Stimulated activated naive B cell treated with anti-CD40 and anti-IgM and Interleukin-4, amounts not matched to agents 10 μg/mL and 1 μg/mL and 100 μg/mL, for 72 hours (primary cell): ENCODE data around the gene GATB.
A peak's percentile ranks its signal among the peaks of the same experiment; 100 is the strongest.

ENCODE experiments used
- ATAC-seq, 2 donors: fragments of 150-1000 bp; cut with Tn5 transposase; replicated peaks; 2 replicates each; pipeline ENCODE4 v1.10.0; 2021; ENCODE audit warnings: moderate library complexity in 1 of 2
- DNase-seq: peaks from one replicate; pipeline ENCODE4 v3.0.0; 2021
- H3K27ac Mint-ChIP-seq: one replicate; pipeline ENCODE4 v1.8.0; 2022; ENCODE audit warnings: mild to moderate bottlenecking, mixed read lengths
- H3K27me3 Mint-ChIP-seq, 2 donors: one replicate each; pipeline ENCODE4 v1.8.0; 2022; ENCODE audit warnings: mixed read lengths in 2 of 2
- H3K36me3 Mint-ChIP-seq, 2 donors: one replicate each; pipeline ENCODE4 v1.8.0; 2022; ENCODE audit warnings: mixed read lengths in 2 of 2, mild to moderate bottlenecking in 1 of 2
- H3K4me1 Mint-ChIP-seq, 2 donors: one replicate each; pipeline ENCODE4 v1.8.0; 2022; ENCODE audit warnings: mixed read lengths in 2 of 2, mild to moderate bottlenecking in 1 of 2
- H3K4me3 Mint-ChIP-seq, 2 donors: one replicate each; pipeline ENCODE4 v1.8.0; 2022; ENCODE audit warnings: mild to moderate bottlenecking in 2 of 2, mixed read lengths in 2 of 2, moderate library complexity in 1 of 2
- H3K9me3 Mint-ChIP-seq, 2 donors: one replicate each; pipeline ENCODE4 v1.8.0; 2022; ENCODE audit warnings: mixed read lengths in 2 of 2, mild to moderate bottlenecking in 1 of 2

Gene GATB

DNA sequence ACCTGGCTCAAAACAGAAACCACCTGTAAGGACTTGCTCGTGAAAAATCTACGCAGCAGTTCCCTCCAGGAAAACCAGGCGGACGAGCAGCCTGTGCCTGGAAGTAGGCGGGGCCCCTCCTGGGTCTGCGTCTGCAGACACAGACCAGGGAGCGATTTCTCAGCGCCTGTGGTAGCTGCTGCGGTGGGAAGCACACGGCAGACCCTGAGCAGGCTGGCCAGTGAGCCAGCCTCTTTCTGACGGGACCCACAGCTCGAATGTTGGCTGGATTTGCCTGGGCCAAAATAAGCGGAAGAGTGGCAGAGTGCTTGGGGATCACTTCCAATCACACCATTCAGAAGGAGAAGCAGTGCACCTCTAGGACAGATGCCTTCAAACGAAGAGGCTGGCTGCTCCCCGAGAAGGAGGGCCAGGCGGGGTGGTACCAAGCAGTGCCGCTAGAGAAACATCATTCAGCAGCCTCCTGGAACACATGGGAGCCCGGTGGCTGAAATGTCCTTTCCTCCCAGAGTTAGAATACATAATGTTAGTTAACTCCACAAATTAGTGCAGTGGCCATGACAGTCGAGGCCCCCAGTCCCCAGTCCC lies 85.9 kb downstream of the GATB start:
- ATAC-seq (no peak), DNase-seq (no peak)
- Mint-ChIP-seq H3K36me3 (peaks cover 25 to 41% of the 10 kb centered on the region in 2 donors), H3K4me3 (no peak overlapping the region), H3K27ac (no peak overlapping the region), H3K27me3 (no peaks in the 10 kb centered on the region), H3K9me3 (no peaks in the 10 kb centered on the region), H3K4me1 (no peaks in the 10 kb centered on the region)

- Mint-ChIP-seq H3K27ac (no peak overlapping the region), H3K36me3 (peaks cover 18 to 36% of the 10 kb centered on the region in 2 donors), H3K4me1 (no peaks in the 10 kb centered on the region), H3K4me3 (no peak overlapping the region), H3K9me3 (no peaks in the 10 kb centered on the region), H3K27me3 (no peaks in the 10 kb centered on the region)
- DNase-seq (no peak), ATAC-seq (no peak)
Observed at GRCh38 chr4:151673908-151674520, 86.8 kb downstream of the GATB start.

DNA sequence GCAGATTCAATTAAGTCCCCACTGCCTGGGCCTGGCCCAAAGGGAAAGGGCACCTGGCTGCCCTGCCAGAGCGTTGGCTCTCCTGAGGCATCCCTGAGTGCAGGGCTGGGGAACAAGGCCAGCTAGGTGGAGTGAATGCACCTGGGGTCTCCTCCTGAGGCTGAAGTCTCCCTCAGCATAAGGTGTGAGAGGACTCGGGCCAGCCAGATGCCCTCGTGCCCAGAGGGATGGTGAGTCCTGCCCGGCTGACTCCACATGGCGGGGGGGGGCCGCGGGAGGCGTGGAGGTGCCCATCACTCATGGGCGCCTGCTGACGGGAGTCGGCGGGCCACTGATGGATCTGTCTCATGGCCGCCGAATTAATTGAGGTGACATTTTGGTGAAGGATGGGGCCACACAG lies 87.8 kb downstream of the GATB start:
- Mint-ChIP-seq H3K27me3 (no peaks in the 10 kb centered on the region), H3K27ac (no peak overlapping the region)

DNA sequence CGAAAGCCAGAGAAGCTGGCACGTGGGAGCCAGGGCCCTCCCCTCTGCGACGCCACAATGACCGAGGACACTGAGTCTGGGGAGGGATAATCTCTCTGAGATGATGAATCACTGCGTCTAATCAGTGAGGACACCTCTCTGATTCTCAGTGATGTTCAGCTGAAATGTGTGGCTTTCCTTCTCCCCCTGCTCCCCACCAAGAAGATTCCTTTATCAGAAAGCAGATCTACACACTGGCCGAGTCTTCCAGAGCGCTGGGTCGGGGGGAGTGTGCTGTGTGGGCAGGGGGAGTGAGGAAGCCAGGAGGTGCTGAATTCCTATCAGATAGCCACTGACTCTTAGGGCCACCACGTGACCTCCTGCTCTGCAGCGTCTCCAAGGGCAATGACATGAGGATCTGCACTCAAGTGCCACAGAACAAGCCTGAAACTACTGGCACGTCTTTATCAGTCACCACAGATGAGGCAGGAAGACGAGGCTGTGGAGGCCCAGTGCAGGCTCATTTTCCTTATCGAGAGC lies 89.2 kb downstream of the GATB start:
- H3K27me3 Mint-ChIP-seq = no peaks in the 10 kb centered on the region
- H3K27ac Mint-ChIP-seq = no peak overlapping the region
- no peaks in the 10 kb centered on the region for H3K9me3 Mint-ChIP-seq
- DNase-seq = no peak
- no peaks in the 10 kb centered on the region for H3K4me1 Mint-ChIP-seq
- no peak overlapping the region for H3K4me3 Mint-ChIP-seq
- ATAC-seq = no peak
- peaks cover 10 to 15% of the 10 kb centered on the region in 2 donors for H3K36me3 Mint-ChIP-seq

More for the DNA sequence above, 87.8 kb downstream of the GATB start:
- ATAC-seq (no peak), DNase-seq (no peak)
- Mint-ChIP-seq H3K9me3 (no peaks in the 10 kb centered on the region), H3K36me3 (peaks cover 13 to 26% of the 10 kb centered on the region in 2 donors), H3K4me1 (no peaks in the 10 kb centered on the region), H3K4me3 (no peak overlapping the region)

GRCh38 chr4:151670843-151671242 lies 90.0 kb downstream of the GATB start:
- Mint-ChIP-seq H3K4me1 (no peaks in the 10 kb centered on the region), H3K4me3 (no peak overlapping the region), H3K27ac (no peak overlapping the region), H3K27me3 (no peaks in the 10 kb centered on the region), H3K36me3 (peaks cover 6 to 11% of the 10 kb centered on the region in 2 donors), H3K9me3 (no peaks in the 10 kb centered on the region)
- no peak for DNase-seq
- no peak for ATAC-seq

GRCh38 chr4:151669990-151670389 lies 90.8 kb downstream of the GATB start:
- ATAC-seq = no peak
- Mint-ChIP-seq H3K27ac (no peak overlapping the region), H3K9me3 (no peaks in the 10 kb centered on the region), H3K27me3 (no peaks in the 10 kb centered on the region), H3K36me3 (peaks cover 6 to 11% of the 10 kb centered on the region in 2 donors), H3K4me3 (no peak overlapping the region), H3K4me1 (no peaks in the 10 kb centered on the region)
- no peak for DNase-seq

GRCh38 chr4:151668689-151669402 lies 92.0 kb downstream of the GATB start:
- peaks cover 6 to 11% of the 10 kb centered on the region in 2 donors for H3K36me3 Mint-ChIP-seq
- H3K9me3 Mint-ChIP-seq = no peaks in the 10 kb centered on the region
- H3K27me3 Mint-ChIP-seq = no peaks in the 10 kb centered on the region
- H3K4me3 Mint-ChIP-seq = no peak overlapping the region
- ATAC-seq (no peak), DNase-seq (no peak)
- no peak overlapping the region for H3K27ac Mint-ChIP-seq
- no peaks in the 10 kb centered on the region for H3K4me1 Mint-ChIP-seq

- no peak for DNase-seq
- Mint-ChIP-seq H3K4me3 (no peak overlapping the region), H3K36me3 (peaks cover 5 to 10% of the 10 kb centered on the region in 2 donors), H3K27me3 (no peaks in the 10 kb centered on the region), H3K9me3 (no peaks in the 10 kb centered on the region), H3K4me1 (no peaks in the 10 kb centered on the region), H3K27ac (no peak overlapping the region)
- no peak for ATAC-seq
Observed at GRCh38 chr4:151667666-151668065, 93.1 kb downstream of the GATB start.

DNA sequence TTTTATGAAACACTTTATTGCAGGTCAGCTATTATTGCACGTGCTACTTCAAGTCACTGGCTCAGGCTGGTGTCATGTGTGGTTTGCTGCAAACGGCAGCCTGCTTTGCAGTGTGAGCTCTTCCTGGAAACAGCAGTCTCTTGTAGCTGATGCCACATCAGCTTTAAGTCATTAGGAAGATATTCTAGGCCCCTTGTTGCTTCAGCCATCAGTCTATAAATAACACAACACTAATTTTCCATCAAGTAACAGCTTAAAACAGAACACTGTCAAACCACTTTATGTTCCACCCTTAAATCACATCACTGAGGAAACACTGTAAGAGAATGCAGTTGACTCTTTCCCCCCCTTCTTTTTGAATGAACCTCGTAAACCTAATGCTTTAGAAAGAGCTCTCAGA lies 93.8 kb downstream of the GATB start:
- H3K36me3 Mint-ChIP-seq = peaks cover 2 to 5% of the 10 kb centered on the region in 2 donors

DNA sequence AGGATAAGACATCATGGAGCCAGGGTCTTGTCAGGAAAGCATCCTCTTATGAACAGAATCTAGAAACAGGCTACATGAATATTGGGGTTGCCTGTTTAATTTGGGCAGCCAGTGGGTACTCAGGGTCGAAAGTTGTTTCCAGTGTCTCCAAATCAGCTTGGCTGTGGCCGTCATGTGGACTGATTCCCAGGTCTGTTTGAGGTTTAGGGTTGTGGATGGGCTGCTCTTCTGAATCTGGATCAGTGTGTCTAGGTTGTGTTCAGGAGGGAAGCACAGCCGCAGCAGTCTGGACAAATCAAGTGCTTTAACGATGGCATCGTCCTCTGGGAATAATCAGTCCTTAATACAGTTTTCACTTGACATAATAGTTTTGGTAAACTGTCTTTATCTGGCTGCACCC lies 94.3 kb downstream of the GATB start:
- peaks cover 2 to 4% of the 10 kb centered on the region in 2 donors for H3K36me3 Mint-ChIP-seq
- DNase-seq (no peak), ATAC-seq (no peak)
- no peaks in the 10 kb centered on the region for H3K4me1 Mint-ChIP-seq
- no peak overlapping the region for H3K4me3 Mint-ChIP-seq
- H3K27ac Mint-ChIP-seq = no peak overlapping the region
- no peaks in the 10 kb centered on the region for H3K27me3 Mint-ChIP-seq
- no peaks in the 10 kb centered on the region for H3K9me3 Mint-ChIP-seq

More for the DNA sequence above, 93.8 kb downstream of the GATB start:
- no peaks in the 10 kb centered on the region for H3K4me1 Mint-ChIP-seq
- no peak overlapping the region for H3K4me3 Mint-ChIP-seq
- ATAC-seq (peak in 1 of 2 donors; percentile 27), DNase-seq (no peak)
- H3K9me3 Mint-ChIP-seq = no peaks in the 10 kb centered on the region
- H3K27me3 Mint-ChIP-seq = no peaks in the 10 kb centered on the region
- H3K27ac Mint-ChIP-seq = no peak overlapping the region

DNA sequence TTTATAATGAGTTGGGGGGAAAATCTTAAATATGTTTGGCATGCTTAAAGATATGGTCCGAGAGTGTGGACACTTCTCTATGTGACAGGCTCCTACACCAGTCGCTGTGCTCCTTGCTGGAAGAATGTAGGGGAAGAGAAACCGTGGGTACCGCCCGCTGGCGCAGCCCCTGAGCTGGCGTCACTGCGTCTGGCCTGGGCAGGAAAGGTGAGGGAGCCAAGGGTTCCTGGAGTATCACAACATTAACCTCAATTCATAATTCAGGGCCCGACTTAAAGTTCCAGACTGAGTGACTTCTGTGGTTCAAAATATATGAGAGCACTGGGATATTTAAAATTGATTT lies 95.1 kb downstream of the GATB start:
- H3K27ac Mint-ChIP-seq = no peak overlapping the region
- DNase-seq (no peak), ATAC-seq (no peak)
- H3K27me3 Mint-ChIP-seq = no peaks in the 10 kb centered on the region
- no peaks in the 10 kb centered on the region for H3K4me1 Mint-ChIP-seq
- no peak overlapping the region for H3K4me3 Mint-ChIP-seq
- no peaks in the 10 kb centered on the region for H3K9me3 Mint-ChIP-seq
- H3K36me3 Mint-ChIP-seq = peaks cover under 1 to 4% of the 10 kb centered on the region in 2 donors

- ATAC-seq (no peak), DNase-seq (no peak)
- peaks cover 0 to 4% of the 10 kb centered on the region in 2 donors for H3K36me3 Mint-ChIP-seq
- no peaks in the 10 kb centered on the region for H3K4me1 Mint-ChIP-seq
- H3K27me3 Mint-ChIP-seq = no peaks in the 10 kb centered on the region
- H3K27ac Mint-ChIP-seq = no peak overlapping the region
- no peaks in the 10 kb centered on the region for H3K9me3 Mint-ChIP-seq
- H3K4me3 Mint-ChIP-seq = no peak overlapping the region
Observed at GRCh38 chr4:151665022-151665784, 95.6 kb downstream of the GATB start.

DNA sequence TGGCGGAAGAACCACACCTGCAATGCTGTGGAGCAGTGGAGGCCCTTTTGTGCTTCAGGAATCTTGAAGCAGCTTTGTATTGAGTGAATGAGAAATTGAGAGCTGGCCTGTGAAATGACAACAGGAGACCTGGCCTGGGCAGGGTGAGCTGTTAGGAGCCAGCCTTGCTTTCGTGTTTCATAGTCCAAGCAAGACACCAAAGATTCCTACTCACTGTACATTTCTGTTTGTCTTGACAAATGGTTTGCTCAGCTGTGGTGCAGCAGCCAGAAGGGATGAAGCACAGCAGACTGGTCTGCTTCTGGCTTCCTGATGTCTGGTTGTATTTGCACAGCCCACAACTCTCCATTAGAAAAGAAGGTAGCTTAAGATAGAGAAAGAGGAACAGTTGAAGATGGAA lies 96.5 kb downstream of the GATB start:
- no peaks in the 10 kb centered on the region for H3K36me3 Mint-ChIP-seq
- no peaks in the 10 kb centered on the region for H3K4me1 Mint-ChIP-seq
- ATAC-seq (no peak), DNase-seq (no peak)
- no peaks in the 10 kb centered on the region for H3K9me3 Mint-ChIP-seq
- no peak overlapping the region for H3K27ac Mint-ChIP-seq
- no peaks in the 10 kb centered on the region for H3K27me3 Mint-ChIP-seq
- no peak overlapping the region for H3K4me3 Mint-ChIP-seq

- DNase-seq = no peak
- H3K9me3 Mint-ChIP-seq = no peaks in the 10 kb centered on the region
- no peak overlapping the region for H3K27ac Mint-ChIP-seq
- H3K27me3 Mint-ChIP-seq = no peaks in the 10 kb centered on the region
- no peak for ATAC-seq
- no peak overlapping the region for H3K4me3 Mint-ChIP-seq
- no peaks in the 10 kb centered on the region for H3K4me1 Mint-ChIP-seq
- H3K36me3 Mint-ChIP-seq = no peaks in the 10 kb centered on the region
Observed at GRCh38 chr4:151663109-151663508, 97.7 kb downstream of the GATB start.
